HG03432 (cell line): ENCODE results near the gene TRIM31.

Source experiments
- ATAC-seq: cut with Tn5 transposase; IDR thresholded peaks from one replicate; pipeline ENCODE4 v1.9.1; 2021; ENCODE audit warnings: mild to moderate bottlenecking, moderate library complexity; ENCODE audit not compliant: unreplicated experiment

Gene TRIM31

DNA sequence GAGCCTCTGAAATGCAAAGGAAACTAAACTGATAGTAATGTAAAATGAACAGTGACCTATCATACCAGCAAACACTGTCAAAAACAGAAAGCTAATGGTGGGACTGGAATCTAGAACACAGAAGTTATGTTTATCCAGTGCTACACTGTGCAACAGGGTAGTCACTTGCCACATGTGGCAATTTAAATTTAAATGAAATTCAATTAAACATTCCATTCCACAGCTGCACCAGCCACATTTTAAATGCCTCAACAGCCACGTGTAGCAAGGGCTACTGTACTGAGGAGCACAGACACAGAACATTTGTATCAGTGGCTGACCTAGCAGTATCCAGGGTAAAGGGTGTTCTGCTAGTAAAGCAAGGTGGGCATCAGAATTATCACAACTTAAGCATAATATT lies 57.4 kb downstream of the TRIM31 start:
- ATAC-seq: no peak

DNA sequence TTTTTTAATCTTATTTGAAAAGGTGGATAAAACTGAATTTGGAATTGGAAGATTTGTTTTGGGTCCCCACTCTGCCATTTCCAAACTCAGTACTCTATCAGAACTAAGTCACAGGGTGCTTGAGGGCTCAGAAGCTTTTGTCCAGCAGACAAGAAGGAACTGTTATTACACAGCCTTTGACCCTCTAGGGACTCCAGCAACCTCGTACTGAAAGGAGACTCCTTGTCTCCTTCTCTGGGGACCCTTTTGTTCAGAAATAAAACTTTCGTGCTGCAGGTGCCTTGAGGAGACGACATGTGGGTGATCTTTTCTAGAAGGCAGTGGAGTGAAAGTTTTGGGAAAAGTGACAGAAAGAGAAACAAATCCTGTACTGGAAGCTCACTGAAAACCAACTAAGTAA lies 59.2 kb downstream of the TRIM31 start:
- ATAC-seq: no peak
